KMS-11 (cell line): ENCODE results near the gene MADCAM1.

Source experiments
- H2AFZ ChIP-seq: fragments of 200-600 bp; sonication (generic); 2 replicates; pipeline ENCODE4 v1.6.1; 2016; ENCODE audit warnings: antibody characterized with exemption, mixed run types, low read depth
- H3K27ac ChIP-seq: fragments of 200-600 bp; sonication (generic); 2 replicates; pipeline ENCODE4 v1.6.1; 2016; ENCODE audit warnings: mild to moderate bottlenecking, mixed run types
- H3K27me3 ChIP-seq: fragments of 200-600 bp; sonication (generic); 2 replicates; pipeline ENCODE4 v1.6.1; 2017; ENCODE audit warnings: mild to moderate bottlenecking, low read depth, mixed run types, moderate library complexity; ENCODE audit not compliant: insufficient read depth
- H3K36me3 ChIP-seq: fragments of 200-600 bp; sonication (generic); 2 replicates; pipeline ENCODE4 v1.6.1; 2017; ENCODE audit warnings: mild to moderate bottlenecking, mixed run types; ENCODE audit not compliant: insufficient read depth
- H3K4me1 ChIP-seq: fragments of 200-600 bp; sonication (generic); 2 replicates; pipeline ENCODE4 v1.6.1; 2016; ENCODE audit warnings: mild to moderate bottlenecking, low read depth, mixed run types; ENCODE audit not compliant: poor library complexity, severe bottlenecking
- H3K4me2 ChIP-seq: fragments of 200-600 bp; sonication (generic); 2 replicates; pipeline ENCODE4 v1.7.0; 2016; ENCODE audit warnings: mild to moderate bottlenecking, mixed run types
- H3K4me3 ChIP-seq: fragments of 200-600 bp; sonication (generic); IDR thresholded peaks from 2 replicates; pipeline ENCODE4 v1.6.1; 2017; ENCODE audit warnings: low read depth, low read length, mixed read lengths; ENCODE audit not compliant: insufficient read depth
- H3K79me2 ChIP-seq: fragments of 200-600 bp; sonication (generic); 2 replicates; pipeline ENCODE4 v1.6.1; 2016; ENCODE audit warnings: low read depth, mixed run types; ENCODE audit not compliant: insufficient read depth
- H3K9ac ChIP-seq: fragments of 200-600 bp; sonication (generic); 2 replicates; pipeline ENCODE4 v1.6.1; 2016; ENCODE audit warnings: mild to moderate bottlenecking, mixed run types
- H4K20me1 ChIP-seq: fragments of 200-600 bp; sonication (generic); 2 replicates; pipeline ENCODE4 v1.6.1; 2016; ENCODE audit warnings: mild to moderate bottlenecking, mixed run types; ENCODE audit not compliant: insufficient read depth
- CTCF ChIP-seq: fragments of 200-600 bp; sonication (generic); conservative IDR thresholded peaks from 2 replicates; pipeline ENCODE4 v1.6.1; 2017; ENCODE audit warnings: low read depth, mild to moderate bottlenecking, antibody characterized with exemption, low read length, moderate library complexity, mixed read lengths

Gene MADCAM1

GRCh38 chr19:522726-523125 is 26.4 kb downstream of the MADCAM1 start:
- Histone ChIP-seq H3K4me2 (no peak overlapping the region), H3K36me3 (no peaks in the 10 kb centered on the region), H3K9ac (no peak overlapping the region), H3K27ac (no peak overlapping the region), H3K79me2 (no peaks in the 10 kb centered on the region), H4K20me1 (no peaks in the 10 kb centered on the region), H3K4me3 (no peak overlapping the region), H3K4me1 (peaks cover 4% of the 10 kb centered on the region), H3K27me3 (peaks cover 19% of the 10 kb centered on the region; the same call in 1 of the 2 replicates), H2AFZ (no peak overlapping the region)
- TF ChIP-seq CTCF: no peak

- no peak overlapping the region for H2AFZ ChIP-seq
- no peak overlapping the region for H3K9ac ChIP-seq
- no peak overlapping the region for H3K4me2 ChIP-seq
- H3K36me3 ChIP-seq: no peaks in the 10 kb centered on the region
- H3K27ac ChIP-seq: no peak overlapping the region
- no peak for TF ChIP-seq CTCF
- H3K4me3 ChIP-seq: no peak overlapping the region
- no peaks in the 10 kb centered on the region for H3K79me2 ChIP-seq
- no peaks in the 10 kb centered on the region for H4K20me1 ChIP-seq
- peaks cover 4% of the 10 kb centered on the region for H3K4me1 ChIP-seq
- peaks cover 26% of the 10 kb centered on the region for H3K27me3 ChIP-seq
These were observed 27.9 kb downstream of the MADCAM1 start for GRCh38 chr19:524062-524674.

GRCh38 chr19:525029-525428 is 28.7 kb downstream of the MADCAM1 start:
- H3K79me2 ChIP-seq: no peaks in the 10 kb centered on the region
- H4K20me1 ChIP-seq: no peaks in the 10 kb centered on the region
- H3K9ac ChIP-seq: no peak overlapping the region
- TF ChIP-seq CTCF: no peak
- peaks cover 26% of the 10 kb centered on the region for H3K27me3 ChIP-seq
- H3K27ac ChIP-seq: no peak overlapping the region
- no peak overlapping the region for H3K4me3 ChIP-seq
- H2AFZ ChIP-seq: no peak overlapping the region
- H3K4me2 ChIP-seq: no peak overlapping the region
- H3K36me3 ChIP-seq: no peaks in the 10 kb centered on the region
- H3K4me1 ChIP-seq: peaks cover 4% of the 10 kb centered on the region

- Histone ChIP-seq H3K4me2 (no peak overlapping the region), H3K79me2 (no peaks in the 10 kb centered on the region), H4K20me1 (no peaks in the 10 kb centered on the region), H3K4me1 (peaks cover 8% of the 10 kb centered on the region), H3K36me3 (no peaks in the 10 kb centered on the region), H3K4me3 (no peak overlapping the region), H2AFZ (no peak overlapping the region), H3K9ac (no peak overlapping the region), H3K27ac (no peak overlapping the region), H3K27me3 (peaks cover 26% of the 10 kb centered on the region)
- TF ChIP-seq CTCF: no peak
These were observed 29.7 kb downstream of the MADCAM1 start for GRCh38 chr19:525857-526419.
